Uterus (tissue), 2 donors: ENCODE measurements around the gene CRACDL.
"Not testable (repeated sequence)": the region's sequence is repeated elsewhere in the genome, so short reads cannot be mapped to it uniquely, and the experiment has no call there.

Experiments
- CTCF ChIP-seq, 4 experiments: fragments of 200-600 bp in 2 of 4; fragments of 450-650 bp in 2 of 4; sonication (generic) in 2 of 4; IDR thresholded peaks; one replicate each; pipeline ENCODE4 v1.5.1; 2016 to 2019; ENCODE audit warnings: antibody characterized with exemption in 4 of 4, mild to moderate bottlenecking in 2 of 4, moderate library complexity in 1 of 4
- POLR2A ChIP-seq, 2 donors: fragments of 450-650 bp; IDR thresholded peaks; one replicate each; pipeline ENCODE4 v1.6.1; 2016; ENCODE audit warnings: antibody characterized with exemption in 2 of 2, mild to moderate bottlenecking in 1 of 2, moderate library complexity in 1 of 2

GRCh38 chr2:98899703-98900078 is 36.3 kb downstream of the CRACDL start:
- TF ChIP-seq CTCF, POLR2A (IDR thresholded peaks at IDR 0.05): not testable (repeated sequence)
